Effector memory CD8-positive, alpha-beta T cell (primary cell): Measurements from ENCODE around the gene SPNS3.

ENCODE experiments used
- ATAC-seq: fragments of 150-1000 bp; cut with Tn5 transposase; replicated peaks from 2 replicates; pipeline ENCODE4 v1.10.0; 2021; ENCODE audit warnings: mild to moderate bottlenecking, moderate library complexity
- DNase-seq, 3 experiments: peaks; one replicate each; pipeline ENCODE4 v3.0.0; 2021
- H3K27ac Mint-ChIP-seq, 2 donors: one replicate each; pipeline ENCODE4 v1.8.0; 2022; ENCODE audit warnings: mild to moderate bottlenecking in 2 of 2, mixed read lengths in 2 of 2, moderate library complexity in 2 of 2
- H3K27me3 Mint-ChIP-seq, 2 donors: one replicate each; pipeline ENCODE4 v1.8.0; 2022; ENCODE audit warnings: mixed read lengths in 2 of 2
- H3K36me3 Mint-ChIP-seq: one replicate; pipeline ENCODE4 v1.8.0; 2022; ENCODE audit warnings: mild to moderate bottlenecking, moderate library complexity, mixed read lengths; ENCODE audit not compliant: insufficient read depth
- H3K4me1 Mint-ChIP-seq, 2 donors: one replicate each; pipeline ENCODE4 v1.8.0; 2022; ENCODE audit warnings: low read depth in 2 of 2, mixed read lengths in 2 of 2
- H3K4me3 Mint-ChIP-seq, 2 donors: one replicate each; pipeline ENCODE4 v1.8.0; 2022; ENCODE audit warnings: mild to moderate bottlenecking in 2 of 2, mixed read lengths in 2 of 2, moderate library complexity in 2 of 2
- H3K9me3 Mint-ChIP-seq, 2 donors: one replicate each; pipeline ENCODE4 v1.8.0; 2022; ENCODE audit warnings: mixed read lengths in 2 of 2

SPNS3 gene

GRCh38 chr17:4506175-4506813, 72.6 kb downstream of the SPNS3 start:
- Mint-ChIP-seq H3K9me3 (no peaks in the 10 kb centered on the region), H3K36me3 (no peaks in the 10 kb centered on the region), H3K27ac (no peak overlapping the region), H3K4me3 (no peak overlapping the region), H3K27me3 (peaks cover 0 to 47% of the 10 kb centered on the region in 2 donors), H3K4me1 (peaks cover 36% of the 10 kb centered on the region in 2 donors)
- no peak for ATAC-seq
- DNase-seq = no peak

GRCh38 chr17:4506892-4507291, 73.2 kb downstream of the SPNS3 start:
- no peak for ATAC-seq
- no peak overlapping the region for H3K27ac Mint-ChIP-seq
- no peaks in the 10 kb centered on the region for H3K36me3 Mint-ChIP-seq
- no peak for DNase-seq
- peaks cover 36 to 38% of the 10 kb centered on the region in 2 donors for H3K4me1 Mint-ChIP-seq
- no peaks in the 10 kb centered on the region for H3K9me3 Mint-ChIP-seq
- H3K27me3 Mint-ChIP-seq = peaks cover 0 to 47% of the 10 kb centered on the region in 2 donors
- H3K4me3 Mint-ChIP-seq = no peak overlapping the region

- ATAC-seq = no peak
- no peaks in the 10 kb centered on the region for H3K36me3 Mint-ChIP-seq
These were observed 73.8 kb downstream of the SPNS3 start for GRCh38 chr17:4507361-4508111.

GRCh38 chr17:4508207-4508606, 74.5 kb downstream of the SPNS3 start:
- DNase-seq (no peak), ATAC-seq (no peak)
- Mint-ChIP-seq H3K27ac (peak overlapping the region in 1 of 2 donors; percentile 28), H3K4me1 (peaks cover 38 to 39% of the 10 kb centered on the region in 2 donors), H3K4me3 (peak overlapping the region in 1 of 2 donors; percentile 60), H3K27me3 (peaks cover 0 to 36% of the 10 kb centered on the region in 2 donors), H3K36me3 (no peaks in the 10 kb centered on the region), H3K9me3 (no peaks in the 10 kb centered on the region)

More at GRCh38 chr17:4507361-4508111, 73.8 kb downstream of the SPNS3 start:
- no peaks in the 10 kb centered on the region for H3K9me3 Mint-ChIP-seq
- H3K27me3 Mint-ChIP-seq = peaks cover 0 to 43% of the 10 kb centered on the region in 2 donors
- peaks cover 36 to 39% of the 10 kb centered on the region in 2 donors for H3K4me1 Mint-ChIP-seq
- H3K27ac Mint-ChIP-seq = peak overlapping the region in 1 of 2 donors; percentile 28
- no peak overlapping the region for H3K4me3 Mint-ChIP-seq
- no peak for DNase-seq

- Mint-ChIP-seq H3K4me3 (peak overlapping the region; percentile 45 to 60), H3K36me3 (no peaks in the 10 kb centered on the region), H3K4me1 (peaks cover 30 to 36% of the 10 kb centered on the region in 2 donors), H3K9me3 (no peaks in the 10 kb centered on the region), H3K27me3 (peaks cover 0 to 24% of the 10 kb centered on the region in 2 donors), H3K27ac (peak overlapping the region; percentile 2 to 81)
- peak in 1 of 3 experiments; percentile 17 for DNase-seq
- peak; percentile 75 for ATAC-seq
These were observed 75.7 kb downstream of the SPNS3 start for GRCh38 chr17:4509401-4509800.

- Mint-ChIP-seq H3K9me3 (no peaks in the 10 kb centered on the region), H3K27ac (no peak overlapping the region), H3K27me3 (peaks cover 0 to 17% of the 10 kb centered on the region in 2 donors), H3K4me3 (peak overlapping the region in 1 of 2 donors; percentile 45), H3K36me3 (no peaks in the 10 kb centered on the region), H3K4me1 (peaks cover 25 to 30% of the 10 kb centered on the region in 2 donors)
- ATAC-seq (no peak), DNase-seq (no peak)
These were observed 76.3 kb downstream of the SPNS3 start for GRCh38 chr17:4509923-4510617.

- Mint-ChIP-seq H3K4me1 (peaks cover 24 to 29% of the 10 kb centered on the region in 2 donors), H3K27me3 (peaks cover 0 to 13% of the 10 kb centered on the region in 2 donors), H3K27ac (no peak overlapping the region), H3K36me3 (no peaks in the 10 kb centered on the region), H3K9me3 (no peaks in the 10 kb centered on the region), H3K4me3 (no peak overlapping the region)
- DNase-seq = no peak
- ATAC-seq = no peak
These were observed 76.8 kb downstream of the SPNS3 start for GRCh38 chr17:4510618-4510941.

- Mint-ChIP-seq H3K36me3 (no peaks in the 10 kb centered on the region), H3K9me3 (no peaks in the 10 kb centered on the region), H3K4me1 (peaks cover 23 to 29% of the 10 kb centered on the region in 2 donors), H3K27me3 (peaks cover 0 to 13% of the 10 kb centered on the region in 2 donors), H3K4me3 (no peak overlapping the region), H3K27ac (no peak overlapping the region)
- ATAC-seq (no peak), DNase-seq (no peak)
These were observed 77.6 kb downstream of the SPNS3 start for GRCh38 chr17:4511199-4511932.

- Mint-ChIP-seq H3K36me3 (no peaks in the 10 kb centered on the region), H3K4me3 (no peak overlapping the region), H3K27ac (no peak overlapping the region), H3K4me1 (peaks cover 23 to 29% of the 10 kb centered on the region in 2 donors), H3K27me3 (peaks cover 0 to 13% of the 10 kb centered on the region in 2 donors), H3K9me3 (no peaks in the 10 kb centered on the region)
- DNase-seq (no peak), ATAC-seq (no peak)
These were observed 78.7 kb downstream of the SPNS3 start for GRCh38 chr17:4512156-4513112.

GRCh38 chr17:4513113-4514032, 79.6 kb downstream of the SPNS3 start:
- no peaks in the 10 kb centered on the region for H3K9me3 Mint-ChIP-seq
- H3K4me3 Mint-ChIP-seq = no peak overlapping the region
- DNase-seq (no peak), ATAC-seq (no peak)
- H3K27ac Mint-ChIP-seq = no peak overlapping the region
- no peaks in the 10 kb centered on the region for H3K36me3 Mint-ChIP-seq
- peaks cover 0 to 13% of the 10 kb centered on the region in 2 donors for H3K27me3 Mint-ChIP-seq
- peaks cover 22 to 26% of the 10 kb centered on the region in 2 donors for H3K4me1 Mint-ChIP-seq

GRCh38 chr17:4514206-4514605, 80.5 kb downstream of the SPNS3 start:
- no peaks in the 10 kb centered on the region for H3K36me3 Mint-ChIP-seq
- ATAC-seq (no peak), DNase-seq (no peak)
- H3K4me1 Mint-ChIP-seq = peaks cover 15 to 18% of the 10 kb centered on the region in 2 donors
- H3K27me3 Mint-ChIP-seq = peaks cover 0 to 6% of the 10 kb centered on the region in 2 donors
- no peaks in the 10 kb centered on the region for H3K9me3 Mint-ChIP-seq
- no peak overlapping the region for H3K4me3 Mint-ChIP-seq
- H3K27ac Mint-ChIP-seq = no peak overlapping the region
